AG10803 (cell line): Measurements from ENCODE around the gene UBR1.

Source experiments
- DNase-seq: peaks from one replicate; pipeline ENCODE4 v3.0.0; 2010; ENCODE audit warnings: low read depth
- H3K4me3 ChIP-seq: 2 replicates; pipeline ENCODE4 v1.5.1; 2011; ENCODE audit warnings: mild to moderate bottlenecking, low read length, control low read depth
- CTCF ChIP-seq: conservative IDR thresholded peaks from 2 replicates; pipeline ENCODE4 v1.5.1; 2011; ENCODE audit warnings: mild to moderate bottlenecking, low read length, control low read depth, inconsistent platforms

UBR1 gene

DNA sequence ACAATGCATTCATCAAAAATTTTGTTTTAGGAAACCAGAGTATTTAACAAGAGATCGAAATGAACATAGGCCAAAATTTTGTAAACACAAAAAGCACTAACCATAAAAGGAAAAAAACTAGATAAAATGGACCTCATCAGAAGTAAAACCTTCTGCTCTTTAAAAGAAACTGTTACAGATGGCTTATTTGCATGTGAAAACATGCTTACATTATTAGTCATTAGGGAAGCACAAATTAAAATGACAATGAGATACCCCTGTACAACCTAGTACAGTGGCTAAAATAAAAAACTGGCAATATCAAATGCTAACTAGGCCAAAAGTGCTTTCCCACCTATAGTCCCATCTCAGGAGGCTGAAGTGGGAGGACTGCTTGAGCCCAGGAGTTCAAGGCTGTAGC, 19.3 kb downstream of the UBR1 start:
- no peak for TF ChIP-seq CTCF
- no peak overlapping the region for H3K4me3 ChIP-seq
- peak; percentile 35 for DNase-seq

- no peak overlapping the region for H3K4me3 ChIP-seq
- no peak for TF ChIP-seq CTCF
- DNase-seq: peak; percentile 61
These were observed 19.9 kb downstream of the UBR1 start for GRCh38 chr15:43085921-43086320.

GRCh38 chr15:43082509-43082908, 23.3 kb downstream of the UBR1 start:
- no peak for TF ChIP-seq CTCF
- no peak for DNase-seq
- no peak overlapping the region for H3K4me3 ChIP-seq

DNA sequence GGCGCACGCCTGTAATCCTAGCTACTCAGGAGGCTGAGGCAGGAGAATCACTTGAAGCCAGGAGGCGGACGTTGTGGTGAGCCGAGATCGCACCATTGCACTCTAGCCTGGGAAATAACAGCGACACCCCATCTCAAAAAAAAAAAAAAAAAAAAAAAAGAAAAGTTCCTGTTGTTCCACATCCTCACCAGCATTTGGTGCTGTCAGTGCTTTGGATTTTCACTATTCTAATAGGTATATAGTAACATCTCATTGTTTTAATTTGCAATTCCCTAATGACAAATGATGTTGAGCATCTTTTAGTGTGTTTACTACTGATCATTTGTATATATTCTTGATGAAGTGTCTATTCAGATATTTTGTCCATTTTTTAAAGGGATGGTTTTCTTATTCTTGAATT, 24.6 kb downstream of the UBR1 start:
- no peak for TF ChIP-seq CTCF
- DNase-seq: no peak
- H3K4me3 ChIP-seq: no peak overlapping the region

- no peak for DNase-seq
- no peak overlapping the region for H3K4me3 ChIP-seq
- TF ChIP-seq CTCF: no peak
These were observed 34.4 kb downstream of the UBR1 start for GRCh38 chr15:43071451-43071850.

DNA sequence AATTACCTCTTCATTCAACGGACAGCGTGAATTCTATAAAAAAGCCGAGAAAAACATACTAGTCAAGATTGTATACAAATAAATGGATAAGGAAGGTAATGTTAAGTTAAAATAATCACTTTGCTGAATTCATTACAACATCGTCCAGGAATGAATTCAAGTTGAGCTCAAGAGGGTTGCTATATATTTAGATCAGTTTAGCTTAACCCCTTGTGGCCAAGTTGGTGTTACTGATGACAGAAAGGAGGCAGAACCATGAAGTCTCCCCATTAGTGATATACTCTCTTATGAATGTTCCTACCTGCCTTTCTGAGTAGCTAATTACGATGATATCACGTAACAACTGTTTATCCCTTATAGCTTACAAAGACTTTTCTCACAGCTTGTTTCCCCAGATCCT, 34.9 kb downstream of the UBR1 start:
- DNase-seq: no peak
- TF ChIP-seq CTCF: no peak
- no peak overlapping the region for H3K4me3 ChIP-seq

DNA sequence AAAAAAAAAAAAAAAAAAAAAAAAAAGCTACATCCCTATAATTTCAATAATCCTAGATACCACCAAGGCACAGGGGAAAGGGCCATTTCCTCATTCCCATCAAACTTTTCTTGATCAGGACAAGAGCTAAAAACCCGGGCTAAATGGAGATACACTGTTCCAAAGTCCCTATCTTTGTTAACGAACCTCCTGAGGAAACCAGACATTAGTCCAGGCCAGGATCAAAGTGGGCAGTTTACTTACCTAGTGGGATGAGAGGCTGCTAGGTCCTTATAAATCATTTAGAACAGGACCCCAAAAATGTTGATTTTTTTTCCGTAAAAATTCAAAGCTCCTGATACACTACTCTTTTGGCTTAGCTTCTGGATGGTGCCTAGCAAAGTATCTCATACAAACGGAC, 35.6 kb downstream of the UBR1 start:
- H3K4me3 ChIP-seq: no peak overlapping the region
- DNase-seq: no peak
- no peak for TF ChIP-seq CTCF
